T-helper 1 cell treated with Interleukin-12 subunit alpha and Interleukin-12 subunit beta and Interleukin-4 antibody, amounts not matched to agents 30 ng/mL and 1 ng/mL, for 36 hours (primary cell): Measurements from ENCODE around the gene PLCB4. TPM values are rescaled to one million over a fixed set of nuclear protein-coding genes. Genes with fewer than 3 reads are reported as not detected.

ENCODE experiments used
- intact Hi-C: fragments of 100-400 bp; cut with micrococcal nuclease; formaldehyde crosslinking; loops from one replicate; pipeline ENCODE4 v1.15.1; 2024
- total RNA-seq: library from RNA; stranded (reverse); gene quantifications from 2 replicates; pipeline ENCODE4 v1.2.3, GENCODE V29; 2022

Gene PLCB4
- total RNA-seq, 1 donor from 2014 or later = not detected

- intact Hi-C loops = no loop called here
These were observed 97.4 kb downstream of the PLCB4 start for GRCh38 chr20:9166153-9166780.

- intact Hi-C loops = no loop called here
These were observed 100.5 kb downstream of the PLCB4 start for GRCh38 chr20:9169409-9169808.

GRCh38 chr20:9172851-9173250, 104.0 kb downstream of the PLCB4 start:
- intact Hi-C loops = no loop called here

GRCh38 chr20:9177278-9177677, 108.4 kb downstream of the PLCB4 start:
- intact Hi-C loops = no loop called here

GRCh38 chr20:9179193-9179802, 110.4 kb downstream of the PLCB4 start:
- intact Hi-C loops = no loop called here

- intact Hi-C loops = no loop called here
These were observed 111.0 kb downstream of the PLCB4 start for GRCh38 chr20:9179867-9180266.

- intact Hi-C loops = no loop called here
These were observed 111.8 kb downstream of the PLCB4 start for GRCh38 chr20:9180481-9181257.

GRCh38 chr20:9185511-9185910, 116.6 kb downstream of the PLCB4 start:
- intact Hi-C loops = no loop called here

- intact Hi-C loops = no loop called here
These were observed 117.5 kb downstream of the PLCB4 start for GRCh38 chr20:9186396-9186795.

- intact Hi-C loops = no loop called here
These were observed 126.1 kb downstream of the PLCB4 start for GRCh38 chr20:9195031-9195430.

GRCh38 chr20:9196110-9196509, 127.2 kb downstream of the PLCB4 start:
- intact Hi-C loops = no loop called here

- intact Hi-C loops = no loop called here
These were observed 129.6 kb downstream of the PLCB4 start for GRCh38 chr20:9198460-9198859.

GRCh38 chr20:9200196-9200595, 131.3 kb downstream of the PLCB4 start:
- intact Hi-C loops = no loop called here

GRCh38 chr20:9200620-9201019, 131.7 kb downstream of the PLCB4 start:
- intact Hi-C loops = no loop called here

- intact Hi-C loops = no loop called here
These were observed 133.7 kb downstream of the PLCB4 start for GRCh38 chr20:9202420-9203080.

- intact Hi-C loops = no loop called here
These were observed 134.2 kb downstream of the PLCB4 start for GRCh38 chr20:9203081-9203447.

GRCh38 chr20:9204979-9205378, 136.1 kb downstream of the PLCB4 start:
- intact Hi-C loops = no loop called here

- intact Hi-C loops = no loop called here
These were observed 137.6 kb downstream of the PLCB4 start for GRCh38 chr20:9206486-9206885.

- intact Hi-C loops = no loop called here
These were observed 138.4 kb downstream of the PLCB4 start for GRCh38 chr20:9207253-9207652.

- intact Hi-C loops = no loop called here
These were observed 141.5 kb downstream of the PLCB4 start for GRCh38 chr20:9210356-9210755.

- intact Hi-C loops = no loop called here
These were observed 142.3 kb downstream of the PLCB4 start for GRCh38 chr20:9211016-9211760.
